Measurements from ENCODE around the gene ZNF442. TPM values are rescaled to one million over a fixed set of nuclear protein-coding genes. Genes with fewer than 3 reads are reported as not detected.
"Not testable (repeated sequence)": the region's sequence is repeated elsewhere in the genome, so short reads cannot be mapped to it uniquely, and the experiment has no call there.

The ZNF442 gene
- total RNA-seq, 2 experiments from 2014 or later, result 1.7 to 2.4 TPM

GRCh38 chr19:12362236-12362635 lies 3.2 kb downstream of the ZNF442 start:
- CTCF ChIA-PET; DNase-seq; H3K4me3 Mint-ChIP-seq; H3K9me3 Mint-ChIP-seq; intact Hi-C loops (cut with micrococcal nuclease); H3K27ac Mint-ChIP-seq; H3K27me3 Mint-ChIP-seq (ENCODE audit: low read depth); H3K36me3 Mint-ChIP-seq (ENCODE audit: low read depth): not testable (repeated sequence)
- peaks cover 18% of the 10 kb centered on the region for H3K4me1 Mint-ChIP-seq (ENCODE audit: low read depth)

GRCh38 chr19:12353375-12353774 lies 12.1 kb downstream of the ZNF442 start:
- DNase-seq, result no peak
- H3K27me3 Mint-ChIP-seq (ENCODE audit: low read depth), result no peaks in the 10 kb centered on the region
- no peak overlapping the region for H3K27ac Mint-ChIP-seq
- H3K36me3 Mint-ChIP-seq (ENCODE audit: low read depth), result peaks cover 52% of the 10 kb centered on the region
- CTCF ChIA-PET, result no interaction called here
- no peaks in the 10 kb centered on the region for H3K4me1 Mint-ChIP-seq (ENCODE audit: low read depth)
- no peak overlapping the region for H3K4me3 Mint-ChIP-seq
- peaks cover 53% of the 10 kb centered on the region for H3K9me3 Mint-ChIP-seq
- intact Hi-C loops (cut with micrococcal nuclease), result no loop called here

- Mint-ChIP-seq H3K27ac (no peak overlapping the region), H3K36me3 (ENCODE audit: low read depth) (peaks cover 49% of the 10 kb centered on the region), H3K9me3 (peaks cover 57% of the 10 kb centered on the region), H3K4me3 (no peak overlapping the region), H3K4me1 (ENCODE audit: low read depth) (no peaks in the 10 kb centered on the region), H3K27me3 (ENCODE audit: low read depth) (no peaks in the 10 kb centered on the region)
- CTCF ChIA-PET, result no interaction called here
- no peak for DNase-seq
- intact Hi-C loops (cut with micrococcal nuclease), result no loop called here
Measured at GRCh38 chr19:12350890-12351197, 14.6 kb downstream of the ZNF442 start.

GRCh38 chr19:12350185-12350889 lies 15.1 kb downstream of the ZNF442 start:
- CTCF ChIA-PET, result no interaction called here
- Mint-ChIP-seq H3K4me1 (ENCODE audit: low read depth) (no peaks in the 10 kb centered on the region), H3K9me3 (peaks cover 57% of the 10 kb centered on the region)

GRCh38 chr19:12346896-12347295 lies 18.6 kb downstream of the ZNF442 start:
- peak; percentile 28 for DNase-seq
- Mint-ChIP-seq H3K4me3 (no peak overlapping the region), H3K36me3 (ENCODE audit: low read depth) (peaks cover 32% of the 10 kb centered on the region), H3K9me3 (peaks cover 36% of the 10 kb centered on the region), H3K4me1 (ENCODE audit: low read depth) (no peaks in the 10 kb centered on the region), H3K27me3 (ENCODE audit: low read depth) (no peaks in the 10 kb centered on the region), H3K27ac (no peak overlapping the region)
- intact Hi-C loops (cut with micrococcal nuclease), result loop anchor here (1.0 kb wide), 1 partner anchor 145 kb away; no protein-coding TSS in a partner anchor
- CTCF ChIA-PET, result interaction anchor here (0.6 kb wide), 1 partner anchor 258 kb away, joined by 4 read pairs; no protein-coding TSS in a partner anchor

More at GRCh38 chr19:12350185-12350889, 15.1 kb downstream of the ZNF442 start:
- intact Hi-C loops (cut with micrococcal nuclease), result no loop called here
- Mint-ChIP-seq H3K27me3 (ENCODE audit: low read depth) (no peaks in the 10 kb centered on the region), H3K36me3 (ENCODE audit: low read depth) (peaks cover 49% of the 10 kb centered on the region), H3K4me3 (no peak overlapping the region), H3K27ac (no peak overlapping the region)
- no peak for DNase-seq

GRCh38 chr19:12345197-12345596 lies 20.3 kb downstream of the ZNF442 start:
- H3K27ac Mint-ChIP-seq, result no peak overlapping the region
- H3K36me3 Mint-ChIP-seq (ENCODE audit: low read depth), result peaks cover 19% of the 10 kb centered on the region
- no peaks in the 10 kb centered on the region for H3K4me1 Mint-ChIP-seq (ENCODE audit: low read depth)
- no peak for DNase-seq
- peaks cover 23% of the 10 kb centered on the region for H3K9me3 Mint-ChIP-seq
- CTCF ChIA-PET, result interaction anchor here (0.7 to 1.1 kb wide), 2 partner anchors 12 to 149 kb away, joined by 4 read pairs; partner anchors contain the start of gene ZNF563
- intact Hi-C loops (cut with micrococcal nuclease), result no loop called here
- no peaks in the 10 kb centered on the region for H3K27me3 Mint-ChIP-seq (ENCODE audit: low read depth)
- H3K4me3 Mint-ChIP-seq, result no peak overlapping the region

GRCh38 chr19:12333162-12334159 lies 32.0 kb downstream of the ZNF442 start, which contains the start of gene ZNF563:
TSS of gene ZNF563 (minus strand) at chr19:12333633. CDS start at chr19:12333482, 151 bp downstream.
- intact Hi-C loops (cut with micrococcal nuclease), result loop anchor here (1.0 to 5.0 kb wide), 9 partner anchors 32 to 455 kb away; partner anchors contain the start of genes ZNF136, ZNF442, ZNF443 and ZNF564
- Mint-ChIP-seq H3K4me1 (ENCODE audit: low read depth) (peaks cover 36% of the 10 kb centered on the region), H3K9me3 (no peaks in the 10 kb centered on the region), H3K36me3 (ENCODE audit: low read depth) (peaks cover 5% of the 10 kb centered on the region), H3K27me3 (ENCODE audit: low read depth) (no peaks in the 10 kb centered on the region), H3K4me3 (peak within 1 kb of the TSS; percentile 97), H3K27ac (peak within 1 kb of the TSS; percentile 96)
- DNase-seq, result peak; percentile 100
- CTCF ChIA-PET, result interaction anchor here (0.6 to 2.8 kb wide), 6 partner anchors 12 to 129 kb away, joined by 3 to 7 read pairs (median 4); partner anchors contain the start of gene ZNF442

GRCh38 chr19:12331211-12331941 lies 34.1 kb downstream of the ZNF442 start:
- intact Hi-C loops (cut with micrococcal nuclease), result loop anchor here (1.0 to 5.0 kb wide), 4 partner anchors 37 to 221 kb away; partner anchors contain the start of genes ZNF44 and ZNF564
- Mint-ChIP-seq H3K4me1 (ENCODE audit: low read depth) (peaks cover 46% of the 10 kb centered on the region), H3K27me3 (ENCODE audit: low read depth) (no peaks in the 10 kb centered on the region), H3K36me3 (ENCODE audit: low read depth) (peaks cover 11% of the 10 kb centered on the region), H3K4me3 (peak overlapping the region; percentile 97), H3K27ac (peak overlapping the region; percentile 96), H3K9me3 (no peaks in the 10 kb centered on the region)
- peak; percentile 93 for DNase-seq
- CTCF ChIA-PET, result interaction anchor here (2.8 kb wide), 1 partner anchor 41 kb away, joined by 6 read pairs; no protein-coding TSS in a partner anchor

- CTCF ChIA-PET, result interaction anchor here (2.8 kb wide), 1 partner anchor 40 kb away, joined by 6 read pairs; no protein-coding TSS in a partner anchor
- Mint-ChIP-seq H3K27ac (peak overlapping the region; percentile 96), H3K9me3 (no peaks in the 10 kb centered on the region), H3K36me3 (ENCODE audit: low read depth) (peaks cover 18% of the 10 kb centered on the region), H3K4me3 (peak overlapping the region; percentile 97), H3K27me3 (ENCODE audit: low read depth) (no peaks in the 10 kb centered on the region), H3K4me1 (ENCODE audit: low read depth) (peaks cover 54% of the 10 kb centered on the region)
- no peak for DNase-seq
- intact Hi-C loops (cut with micrococcal nuclease), result loop anchor here (5.0 kb wide), 3 partner anchors 128 to 222 kb away; partner anchors contain the start of gene ZNF564
Measured at GRCh38 chr19:12330340-12330739, 35.1 kb downstream of the ZNF442 start.

GRCh38 chr19:12325690-12326089 lies 39.8 kb downstream of the ZNF442 start:
- Mint-ChIP-seq H3K4me3 (no peak overlapping the region), H3K27me3 (ENCODE audit: low read depth) (no peaks in the 10 kb centered on the region), H3K36me3 (ENCODE audit: low read depth) (peaks cover 45% of the 10 kb centered on the region), H3K27ac (no peak overlapping the region), H3K9me3 (peaks cover 14% of the 10 kb centered on the region), H3K4me1 (ENCODE audit: low read depth) (peaks cover 31% of the 10 kb centered on the region)
- CTCF ChIA-PET, result no interaction called here
- intact Hi-C loops (cut with micrococcal nuclease), result no loop called here
- no peak for DNase-seq

- CTCF ChIA-PET, result no interaction called here
Measured at GRCh38 chr19:12318782-12319413, 46.6 kb downstream of the ZNF442 start.

More at GRCh38 chr19:12318782-12319413, 46.6 kb downstream of the ZNF442 start:
- Mint-ChIP-seq H3K36me3 (ENCODE audit: low read depth) (peaks cover 68% of the 10 kb centered on the region), H3K27ac (no peak overlapping the region), H3K4me1 (ENCODE audit: low read depth) (no peaks in the 10 kb centered on the region), H3K9me3 (peaks cover 33% of the 10 kb centered on the region), H3K27me3 (ENCODE audit: low read depth) (no peaks in the 10 kb centered on the region), H3K4me3 (no peak overlapping the region)
- intact Hi-C loops (cut with micrococcal nuclease), result no loop called here
- DNase-seq, result no peak

Measured in activated naive CD4-positive, alpha-beta T cell treated with anti-CD3 and anti-CD28 coated beads for 36 hours (primary cell).